HEK293 (cell line): Measurements from ENCODE around the gene PTPRCAP.

Experiments used
- CTCF ChIA-PET: fragments of 350-600 bp; formaldehyde crosslinking; extraction: SDS; loops from one replicate; lab custom pipeline; 2021; ENCODE audit warnings: antibody characterized with exemption; lab: Yijun Ruan, JAX
- POLR2A ChIA-PET: fragments of 300-600 bp; formaldehyde crosslinking; extraction: SDS; loops from one replicate; lab custom pipeline; 2020; ENCODE audit warnings: antibody characterized with exemption, inconsistent platforms; lab: Yijun Ruan, JAX
- H3K27ac ChIP-seq: fragments of 200-500 bp; sonication (Bioruptor generic); 2 replicates; pipeline ENCODE4 v1.5.1; 2014; ENCODE audit warnings: low read depth, low read length, control low read depth, inconsistent platforms; ENCODE audit errors: extremely low read depth
- H3K36me3 ChIP-seq, 2 experiments: fragments of 200-500 bp in 1 of 2; sonication (Bioruptor generic) in 1 of 2; 1 replicate in 1 of 2; 2 replicates in 1 of 2; pipeline ENCODE4 v1.5.1; 2014 to 2017; ENCODE audit warnings: inconsistent platforms in 2 of 2, low read length in 2 of 2; ENCODE audit not compliant: control insufficient read depth in 2 of 2, insufficient read depth in 1 of 2
- H3K4me1 ChIP-seq: fragments of 200-500 bp; sonication (Bioruptor generic); 2 replicates; pipeline ENCODE4 v1.5.1; 2014; ENCODE audit warnings: mild to moderate bottlenecking, low read length, inconsistent platforms; ENCODE audit not compliant: control insufficient read depth, insufficient read depth
- H3K4me3 ChIP-seq: 2 replicates; pipeline ENCODE4 v1.5.1; 2011; ENCODE audit warnings: low read depth, mild to moderate bottlenecking, control low read depth, low read length, moderate library complexity
- H3K9me3 ChIP-seq: fragments of 200-500 bp; sonication (Bioruptor generic); 2 replicates; pipeline ENCODE4 v1.5.1; 2014; ENCODE audit warnings: low read depth, low read length, inconsistent platforms; ENCODE audit not compliant: control insufficient read depth, insufficient read depth
- OSR2 ChIP-seq: fragments of 450-650 bp; formaldehyde crosslinking; IDR thresholded peaks from 2 replicates; pipeline ENCODE4 v1.5.1; 2016; ENCODE audit warnings: missing biosample characterization, missing genetic modification characterization
- SP3 ChIP-seq: fragments of 450-650 bp; formaldehyde crosslinking; IDR thresholded peaks from 2 replicates; pipeline ENCODE4 v1.5.1; 2016; ENCODE audit warnings: missing biosample characterization, missing genetic modification characterization
- ZNF146 ChIP-seq: fragments of 450-650 bp; formaldehyde crosslinking; IDR thresholded peaks from 2 replicates; pipeline ENCODE4 v1.5.1; 2016; ENCODE audit warnings: missing biosample characterization, missing genetic modification characterization
- ZNF2 ChIP-seq: fragments of 450-650 bp; formaldehyde crosslinking; IDR thresholded peaks from 2 replicates; pipeline ENCODE4 v1.5.1; 2016; ENCODE audit warnings: missing biosample characterization, missing genetic modification characterization
- ZNF23 ChIP-seq: fragments of 450-650 bp; formaldehyde crosslinking; IDR thresholded peaks from 2 replicates; pipeline ENCODE4 v1.5.1; 2016; ENCODE audit warnings: missing biosample characterization, missing genetic modification characterization, borderline replicate concordance
- ZNF24 ChIP-seq: fragments of 450-650 bp; formaldehyde crosslinking; IDR thresholded peaks from 2 replicates; pipeline ENCODE4 v1.5.1; 2016; ENCODE audit warnings: missing biosample characterization, missing genetic modification characterization
- ZNF248 ChIP-seq: fragments of 450-650 bp; formaldehyde crosslinking; IDR thresholded peaks from 2 replicates; pipeline ENCODE4 v1.5.1; 2017; ENCODE audit warnings: missing biosample characterization, missing genetic modification characterization
- ZNF354C ChIP-seq: fragments of 450-650 bp; formaldehyde crosslinking; IDR thresholded peaks from 2 replicates; pipeline ENCODE4 v1.5.1; 2016; ENCODE audit warnings: missing biosample characterization, missing genetic modification characterization, low read depth, borderline replicate concordance
- ZNF423 ChIP-seq: fragments of 450-650 bp; formaldehyde crosslinking; IDR thresholded peaks from 2 replicates; pipeline ENCODE4 v1.5.1; 2016; ENCODE audit warnings: missing biosample characterization, missing genetic modification characterization
- ZNF426 ChIP-seq: fragments of 450-650 bp; formaldehyde crosslinking; IDR thresholded peaks from 2 replicates; pipeline ENCODE4 v1.5.1; 2017; ENCODE audit warnings: missing biosample characterization, missing genetic modification characterization, mild to moderate bottlenecking, inconsistent platforms, moderate library complexity
- ZNF560 ChIP-seq: fragments of 450-650 bp; formaldehyde crosslinking; IDR thresholded peaks from 2 replicates; pipeline ENCODE4 v1.5.1; 2017; ENCODE audit warnings: missing biosample characterization, missing genetic modification characterization, borderline replicate concordance
- ZNF660 ChIP-seq: fragments of 450-650 bp; IDR thresholded peaks from 2 replicates; pipeline ENCODE4 v1.5.1; 2018; ENCODE audit warnings: missing biosample characterization, mild to moderate bottlenecking, missing genetic modification characterization
- TF ChIP-seq, protein P1 (sequence below): fragments of 450-650 bp; formaldehyde crosslinking; IDR thresholded peaks from 2 replicates; pipeline ENCODE4 v1.5.1; 2016; ENCODE audit warnings: missing biosample characterization, missing genetic modification characterization
- TF ChIP-seq, protein P2 (sequence below): fragments of 450-650 bp; formaldehyde crosslinking; conservative IDR thresholded peaks from 2 replicates; pipeline ENCODE4 v1.5.1; 2016; ENCODE audit warnings: low read depth, missing biosample characterization, missing genetic modification characterization
- TF ChIP-seq, protein P3 (sequence below): fragments of 450-650 bp; formaldehyde crosslinking; IDR thresholded peaks from 2 replicates; pipeline ENCODE4 v1.5.1; 2016; ENCODE audit warnings: missing biosample characterization, missing genetic modification characterization
- TF ChIP-seq, protein P4 (sequence below): fragments of 450-650 bp; formaldehyde crosslinking; IDR thresholded peaks from 2 replicates; pipeline ENCODE4 v1.5.1; 2017; ENCODE audit warnings: missing biosample characterization, missing genetic modification characterization

The PTPRCAP gene

DNA sequence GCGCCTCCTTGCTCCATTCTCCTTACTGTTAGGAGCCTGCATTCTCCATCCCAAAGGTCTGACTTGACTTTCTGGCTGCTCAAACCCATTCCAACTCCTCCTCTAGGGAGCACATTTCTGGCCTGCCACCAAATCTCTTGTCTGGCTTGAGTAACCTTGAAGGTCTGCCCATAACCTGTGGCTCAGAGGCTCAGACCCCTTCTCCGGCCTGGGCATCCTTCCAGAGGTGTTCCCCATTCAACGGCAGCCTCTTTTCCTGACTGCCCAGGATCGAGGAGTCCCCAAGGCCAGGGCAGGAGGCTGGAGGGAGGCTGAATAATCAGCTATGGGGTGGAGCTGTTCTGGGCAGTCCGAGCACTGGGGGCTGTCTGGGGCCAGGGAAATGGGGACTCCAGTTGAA lies 43.5 kb downstream of the PTPRCAP start (continued):
- TF ChIP-seq, protein P1, sequence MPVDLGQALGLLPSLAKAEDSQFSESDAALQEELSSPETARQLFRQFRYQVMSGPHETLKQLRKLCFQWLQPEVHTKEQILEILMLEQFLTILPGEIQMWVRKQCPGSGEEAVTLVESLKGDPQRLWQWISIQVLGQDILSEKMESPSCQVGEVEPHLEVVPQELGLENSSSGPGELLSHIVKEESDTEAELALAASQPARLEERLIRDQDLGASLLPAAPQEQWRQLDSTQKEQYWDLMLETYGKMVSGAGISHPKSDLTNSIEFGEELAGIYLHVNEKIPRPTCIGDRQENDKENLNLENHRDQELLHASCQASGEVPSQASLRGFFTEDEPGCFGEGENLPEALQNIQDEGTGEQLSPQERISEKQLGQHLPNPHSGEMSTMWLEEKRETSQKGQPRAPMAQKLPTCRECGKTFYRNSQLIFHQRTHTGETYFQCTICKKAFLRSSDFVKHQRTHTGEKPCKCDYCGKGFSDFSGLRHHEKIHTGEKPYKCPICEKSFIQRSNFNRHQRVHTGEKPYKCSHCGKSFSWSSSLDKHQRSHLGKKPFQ: no peak
- no peak for TF ChIP-seq ZNF248 (tag by site-specific recombination)
- TF ChIP-seq SP3 (tag by site-specific recombination): no peak
- TF ChIP-seq, protein P2, sequence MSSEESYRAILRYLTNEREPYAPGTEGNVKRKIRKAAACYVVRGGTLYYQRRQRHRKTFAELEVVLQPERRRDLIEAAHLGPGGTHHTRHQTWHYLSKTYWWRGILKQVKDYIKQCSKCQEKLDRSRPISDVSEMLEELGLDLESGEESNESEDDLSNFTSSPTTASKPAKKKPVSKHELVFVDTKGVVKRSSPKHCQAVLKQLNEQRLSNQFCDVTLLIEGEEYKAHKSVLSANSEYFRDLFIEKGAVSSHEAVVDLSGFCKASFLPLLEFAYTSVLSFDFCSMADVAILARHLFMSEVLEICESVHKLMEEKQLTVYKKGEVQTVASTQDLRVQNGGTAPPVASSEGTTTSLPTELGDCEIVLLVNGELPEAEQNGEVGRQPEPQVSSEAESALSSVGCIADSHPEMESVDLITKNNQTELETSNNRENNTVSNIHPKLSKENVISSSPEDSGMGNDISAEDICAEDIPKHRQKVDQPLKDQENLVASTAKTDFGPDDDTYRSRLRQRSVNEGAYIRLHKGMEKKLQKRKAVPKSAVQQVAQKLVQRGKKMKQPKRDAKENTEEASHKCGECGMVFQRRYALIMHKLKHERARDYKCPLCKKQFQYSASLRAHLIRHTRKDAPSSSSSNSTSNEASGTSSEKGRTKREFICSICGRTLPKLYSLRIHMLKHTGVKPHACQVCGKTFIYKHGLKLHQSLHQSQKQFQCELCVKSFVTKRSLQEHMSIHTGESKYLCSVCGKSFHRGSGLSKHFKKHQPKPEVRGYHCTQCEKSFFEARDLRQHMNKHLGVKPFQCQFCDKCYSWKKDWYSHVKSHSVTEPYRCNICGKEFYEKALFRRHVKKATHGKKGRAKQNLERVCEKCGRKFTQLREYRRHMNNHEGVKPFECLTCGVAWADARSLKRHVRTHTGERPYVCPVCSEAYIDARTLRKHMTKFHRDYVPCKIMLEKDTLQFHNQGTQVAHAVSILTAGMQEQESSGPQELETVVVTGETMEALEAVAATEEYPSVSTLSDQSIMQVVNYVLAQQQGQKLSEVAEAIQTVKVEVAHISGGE (tag by site-specific recombination): no peak
- no peak for TF ChIP-seq ZNF2
- TF ChIP-seq ZNF426: no peak
- TF ChIP-seq, all 188 proteins: peak for 0

DNA sequence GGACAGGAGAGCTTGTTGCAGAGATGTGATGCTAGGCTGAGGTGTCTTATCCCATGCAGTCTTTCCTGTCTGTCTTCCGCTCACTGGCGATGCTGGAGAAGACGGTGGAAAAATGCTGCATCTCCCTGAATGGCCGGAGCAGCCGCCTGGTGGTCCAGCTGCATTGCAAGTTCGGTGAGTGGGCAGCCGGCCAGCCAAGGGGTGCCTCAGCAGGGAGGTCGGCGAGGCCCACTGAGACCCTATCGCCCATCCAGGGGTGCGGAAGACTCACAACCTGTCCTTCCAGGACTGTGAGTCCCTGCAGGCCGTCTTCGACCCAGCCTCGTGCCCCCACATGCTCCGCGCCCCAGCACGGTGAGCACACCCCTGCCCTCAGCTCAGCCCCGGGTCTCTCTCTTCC lies 44.0 kb downstream of the PTPRCAP start:
- Histone ChIP-seq H3K4me3 (no peak overlapping the region), H3K36me3 (peaks cover 0 to 47% of the 10 kb centered on the region in 2 experiments; a peak in 2 of 3 replicates), H3K9me3 (no peaks in the 10 kb centered on the region), H3K4me1 (0 out of 2 replicates have a peak, but pooled peaks cover 3% of the 10 kb centered on the region), H3K27ac (no peak overlapping the region)
- CTCF ChIA-PET: interaction anchor here (2.9 to 25.6 kb wide), 2 partner anchors 8 to 30 kb away, joined by 20 to 898 read pairs; partner anchors contain the start of genes CLCF1, POLD4 and PPP1CA
- POLR2A ChIA-PET: interaction anchor here (3.5 kb wide), 1 partner anchor 8 kb away, joined by 53 read pairs; the partner anchor contains the start of gene PPP1CA
- TF ChIP-seq ZNF23 (tag by site-specific recombination) (no peak), ZNF24 (tag by site-specific recombination) (no peak), ZNF354C (tag by site-specific recombination) (no peak), ZNF423 (tag by site-specific recombination) (no peak), ZNF426 (no peak), ZNF560 (no peak)
- TF ChIP-seq, protein P3, sequence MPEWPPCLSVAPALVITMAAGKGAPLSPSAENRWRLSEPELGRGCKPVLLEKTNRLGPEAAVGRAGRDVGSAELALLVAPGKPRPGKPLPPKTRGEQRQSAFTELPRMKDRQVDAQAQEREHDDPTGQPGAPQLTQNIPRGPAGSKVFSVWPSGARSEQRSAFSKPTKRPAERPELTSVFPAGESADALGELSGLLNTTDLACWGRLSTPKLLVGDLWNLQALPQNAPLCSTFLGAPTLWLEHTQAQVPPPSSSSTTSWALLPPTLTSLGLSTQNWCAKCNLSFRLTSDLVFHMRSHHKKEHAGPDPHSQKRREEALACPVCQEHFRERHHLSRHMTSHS (tag by site-specific recombination): no peak
- TF ChIP-seq, protein P4, sequence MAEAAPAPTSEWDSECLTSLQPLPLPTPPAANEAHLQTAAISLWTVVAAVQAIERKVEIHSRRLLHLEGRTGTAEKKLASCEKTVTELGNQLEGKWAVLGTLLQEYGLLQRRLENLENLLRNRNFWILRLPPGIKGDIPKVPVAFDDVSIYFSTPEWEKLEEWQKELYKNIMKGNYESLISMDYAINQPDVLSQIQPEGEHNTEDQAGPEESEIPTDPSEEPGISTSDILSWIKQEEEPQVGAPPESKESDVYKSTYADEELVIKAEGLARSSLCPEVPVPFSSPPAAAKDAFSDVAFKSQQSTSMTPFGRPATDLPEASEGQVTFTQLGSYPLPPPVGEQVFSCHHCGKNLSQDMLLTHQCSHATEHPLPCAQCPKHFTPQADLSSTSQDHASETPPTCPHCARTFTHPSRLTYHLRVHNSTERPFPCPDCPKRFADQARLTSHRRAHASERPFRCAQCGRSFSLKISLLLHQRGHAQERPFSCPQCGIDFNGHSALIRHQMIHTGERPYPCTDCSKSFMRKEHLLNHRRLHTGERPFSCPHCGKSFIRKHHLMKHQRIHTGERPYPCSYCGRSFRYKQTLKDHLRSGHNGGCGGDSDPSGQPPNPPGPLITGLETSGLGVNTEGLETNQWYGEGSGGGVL (tag by site-specific recombination): no peak

DNA sequence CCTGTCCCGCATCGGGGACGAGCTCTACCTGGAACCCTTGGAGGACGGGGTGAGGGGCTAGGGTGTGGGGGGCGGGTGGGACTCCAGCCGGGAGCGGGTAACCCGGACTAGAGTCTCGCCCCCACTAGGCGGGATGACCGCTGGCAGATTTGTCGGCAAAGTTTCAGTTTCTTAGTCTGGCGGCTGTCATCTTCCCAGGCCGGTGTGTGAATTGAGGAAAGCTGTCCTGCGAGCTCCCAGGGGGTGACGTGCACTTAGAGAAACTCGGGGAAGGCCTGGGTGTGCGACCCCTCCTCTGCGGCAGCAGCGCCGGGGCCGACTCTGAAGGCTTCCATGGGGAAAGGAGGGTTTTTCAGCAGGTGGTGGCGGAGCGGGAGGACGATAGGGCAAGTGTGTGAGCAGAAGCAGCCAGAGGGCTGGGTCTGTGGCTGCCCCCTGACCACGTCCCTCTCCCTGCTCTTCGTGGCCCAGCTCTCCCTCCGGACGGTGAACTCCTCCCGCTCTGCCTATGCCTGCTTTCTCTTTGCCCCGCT lies 45.2 kb downstream of the PTPRCAP start:
- H3K36me3 ChIP-seq: peaks cover 0 to 35% of the 10 kb centered on the region in 2 experiments; a peak in 2 of 3 replicates
- peak overlapping the region; percentile 76 for H3K4me3 ChIP-seq
- H3K9me3 ChIP-seq: no peaks in the 10 kb centered on the region
- 0 out of 2 replicates have a peak, but pooled peaks cover 3% of the 10 kb centered on the region for H3K4me1 ChIP-seq
- no peak for TF ChIP-seq ZNF660 (tag by site-specific recombination)
- no peak for TF ChIP-seq ZNF354C (tag by site-specific recombination)
- no peak for TF ChIP-seq OSR2
- no peak for TF ChIP-seq ZNF146 (tag by site-specific recombination)
- no peak for TF ChIP-seq ZNF24 (tag by site-specific recombination)
- H3K27ac ChIP-seq: no peak overlapping the region
- ChIA-PET CTCF (interaction anchor here (0.6 to 25.6 kb wide), 5 partner anchors 9 to 224 kb away, joined by 4 to 898 read pairs (median 7); partner anchors contain the start of genes CLCF1, PITPNM1, POLD4 and PPP1CA), POLR2A (interaction anchor here (0.6 to 3.5 kb wide), 17 partner anchors 9 to 153 kb away, joined by 3 to 53 read pairs (median 4); partner anchors contain the start of genes AIP, ANKRD13D, CORO1B and POLD4)
